Neural crest cell (in vitro differentiated cells): ENCODE data around the gene KRT34. TPM values are rescaled to one million over a fixed set of nuclear protein-coding genes. Genes with fewer than 3 reads are reported as not detected.
"Not testable (repeated sequence)": the region's sequence is repeated elsewhere in the genome, so short reads cannot be mapped to it uniquely, and the experiment has no call there.

ENCODE experiments used
- DNase-seq: peaks from one replicate; pipeline ENCODE4 v3.0.0; 2021; ENCODE audit warnings: low read depth, mixed read lengths, low spot score
- H3K27ac Mint-ChIP-seq: one replicate; pipeline ENCODE4 v1.8.0; 2021; ENCODE audit warnings: mild to moderate bottlenecking, mixed read lengths; ENCODE audit not compliant: unreplicated experiment
- H3K27me3 Mint-ChIP-seq: 2 replicates; pipeline ENCODE4 v1.8.0; 2021; ENCODE audit warnings: low read depth, mild to moderate bottlenecking, mixed read lengths
- H3K36me3 Mint-ChIP-seq: 2 replicates; pipeline ENCODE4 v1.8.0; 2021; ENCODE audit warnings: low read depth, mild to moderate bottlenecking, mixed read lengths
- H3K4me1 Mint-ChIP-seq: 2 replicates; pipeline ENCODE4 v1.8.0; 2021; ENCODE audit warnings: mixed read lengths
- H3K4me3 Mint-ChIP-seq: one replicate; pipeline ENCODE4 v1.8.0; 2021; ENCODE audit warnings: mild to moderate bottlenecking, mixed read lengths
- H3K9me3 Mint-ChIP-seq: 2 replicates; pipeline ENCODE4 v1.8.0; 2021; ENCODE audit warnings: mixed read lengths
- long read RNA-seq: library from polyadenylated mRNA; unstranded; transcript quantifications from one replicate; pipeline ENCODE4 v2.0.0, GENCODE V29; 2020
- total RNA-seq: library from RNA; stranded (reverse); gene quantifications from 2 replicates; pipeline ENCODE4 v1.2.1, GENCODE V29; 2021
- TF ChIP-seq, protein P1 (sequence below): fragments of 200-600 bp; sonication (generic); conservative IDR thresholded peaks from 2 replicates; pipeline ENCODE4 v1.5.0; 2021; ENCODE audit warnings: antibody characterized with exemption, mild to moderate bottlenecking

The KRT34 gene
- not detected in 2 replicates for total RNA-seq
- long read RNA-seq: 0 reads

DNA sequence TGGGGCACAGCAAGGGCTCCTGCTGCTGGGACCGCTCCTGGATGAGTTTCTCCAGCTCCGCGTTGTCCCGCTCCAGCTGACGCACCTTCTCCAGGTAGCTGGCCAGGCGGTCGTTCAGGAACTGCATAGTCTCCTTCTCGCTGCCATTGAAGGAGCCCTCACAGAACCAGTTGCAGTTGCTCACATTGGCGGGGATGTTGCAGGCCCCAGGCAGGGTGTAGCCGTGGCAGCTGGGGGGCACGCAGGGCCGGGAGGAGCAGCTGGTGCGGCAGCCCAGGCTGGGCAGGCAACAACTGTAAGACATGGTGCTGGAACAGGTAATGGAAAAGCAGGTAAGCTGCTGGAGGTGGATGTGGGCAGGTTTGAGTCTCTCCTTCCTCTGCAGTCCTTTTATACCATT lies at the start of gene KRT34:
Gene KRT34 (minus strand): TSS at position 364 of the 400 bp plus-strand sequence. CDS start 60 bp downstream, at position 304.
- not testable (repeated sequence) for H3K36me3 Mint-ChIP-seq, H3K27ac Mint-ChIP-seq, DNase-seq, H3K4me3 Mint-ChIP-seq, H3K9me3 Mint-ChIP-seq, H3K27me3 Mint-ChIP-seq, H3K4me1 Mint-ChIP-seq

DNA sequence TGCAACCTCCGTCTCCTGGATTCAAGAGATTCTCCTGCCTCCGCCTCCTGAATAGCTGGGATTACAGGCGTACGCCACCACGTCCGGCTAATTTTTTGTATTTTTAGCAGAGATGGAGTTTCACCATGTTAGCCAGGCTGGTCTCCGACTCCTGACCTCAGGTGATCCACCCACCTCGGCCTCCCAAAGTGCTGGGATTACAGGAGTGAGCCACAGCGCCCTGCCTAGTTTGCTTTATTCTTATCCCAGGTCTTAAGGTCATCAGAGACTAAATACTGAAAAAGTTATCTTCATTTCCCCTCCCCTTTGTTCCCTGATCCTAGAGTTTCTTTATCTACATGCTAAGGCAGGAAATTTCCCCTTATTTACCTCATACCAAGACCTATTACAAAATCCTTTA lies 48.3 kb upstream of the KRT34 start:
- not testable (repeated sequence) for H3K36me3 Mint-ChIP-seq, DNase-seq, H3K4me3 Mint-ChIP-seq, H3K9me3 Mint-ChIP-seq, H3K27me3 Mint-ChIP-seq
- Mint-ChIP-seq H3K27ac (peak overlapping the region; percentile 36), H3K4me1 (peaks cover 46% of the 10 kb centered on the region)

DNA sequence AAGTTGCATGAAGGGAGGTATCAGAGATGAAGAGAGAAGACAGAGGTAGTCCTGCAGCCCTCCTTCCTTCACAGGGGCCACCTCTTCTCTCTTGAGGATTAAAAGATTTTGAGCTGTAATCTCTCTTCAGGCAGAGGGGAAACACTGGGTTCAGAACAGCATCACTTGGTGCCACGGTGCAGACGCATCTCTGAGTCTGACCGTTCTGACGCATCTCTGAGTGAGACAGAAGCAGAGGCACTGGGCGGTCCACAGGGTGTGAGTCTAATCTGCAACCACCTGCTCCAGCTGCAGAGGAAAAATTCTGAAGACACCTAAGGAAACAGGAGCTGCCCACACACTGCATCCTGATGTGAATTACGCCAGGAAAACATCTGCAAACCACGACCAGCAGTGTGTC lies 47.6 kb upstream of the KRT34 start:
- Mint-ChIP-seq H3K4me1 (peaks cover 50% of the 10 kb centered on the region), H3K36me3 (peaks cover 8% of the 10 kb centered on the region), H3K27ac (no peak overlapping the region)

DNA sequence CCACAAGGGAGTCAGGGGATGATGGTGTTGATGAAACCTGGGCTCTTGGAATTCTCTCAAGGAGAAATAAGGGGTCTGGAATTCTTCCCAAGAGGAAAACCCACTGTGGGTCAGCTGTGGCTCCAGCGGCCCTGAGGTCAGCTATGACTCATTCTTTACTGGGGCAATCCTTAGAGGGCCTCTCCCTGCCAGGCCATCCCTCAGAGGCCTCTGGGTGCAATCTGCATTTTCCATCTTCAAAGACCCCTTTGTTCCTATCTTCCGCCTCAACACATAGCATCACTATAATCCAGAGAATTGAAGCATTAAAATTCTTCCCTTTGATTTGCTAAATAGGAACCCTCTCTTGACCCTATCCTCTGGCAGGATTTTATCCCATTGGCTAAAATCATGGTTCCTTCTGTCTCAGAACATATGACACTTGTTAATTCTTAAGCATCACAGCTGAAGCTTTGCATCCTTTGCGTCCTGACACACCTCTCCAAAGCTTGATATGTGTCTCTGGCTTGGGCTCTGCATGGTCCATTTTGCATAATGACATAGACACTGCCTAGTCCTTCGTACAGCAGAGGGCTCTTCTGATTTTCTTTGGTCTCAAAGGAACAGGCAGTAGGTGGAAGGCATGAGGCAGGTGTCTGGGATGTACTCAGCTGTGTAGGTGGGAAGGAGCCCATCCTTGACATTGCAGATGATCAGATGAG lies 46.6 kb upstream of the KRT34 start:
- TF ChIP-seq, protein P1, sequence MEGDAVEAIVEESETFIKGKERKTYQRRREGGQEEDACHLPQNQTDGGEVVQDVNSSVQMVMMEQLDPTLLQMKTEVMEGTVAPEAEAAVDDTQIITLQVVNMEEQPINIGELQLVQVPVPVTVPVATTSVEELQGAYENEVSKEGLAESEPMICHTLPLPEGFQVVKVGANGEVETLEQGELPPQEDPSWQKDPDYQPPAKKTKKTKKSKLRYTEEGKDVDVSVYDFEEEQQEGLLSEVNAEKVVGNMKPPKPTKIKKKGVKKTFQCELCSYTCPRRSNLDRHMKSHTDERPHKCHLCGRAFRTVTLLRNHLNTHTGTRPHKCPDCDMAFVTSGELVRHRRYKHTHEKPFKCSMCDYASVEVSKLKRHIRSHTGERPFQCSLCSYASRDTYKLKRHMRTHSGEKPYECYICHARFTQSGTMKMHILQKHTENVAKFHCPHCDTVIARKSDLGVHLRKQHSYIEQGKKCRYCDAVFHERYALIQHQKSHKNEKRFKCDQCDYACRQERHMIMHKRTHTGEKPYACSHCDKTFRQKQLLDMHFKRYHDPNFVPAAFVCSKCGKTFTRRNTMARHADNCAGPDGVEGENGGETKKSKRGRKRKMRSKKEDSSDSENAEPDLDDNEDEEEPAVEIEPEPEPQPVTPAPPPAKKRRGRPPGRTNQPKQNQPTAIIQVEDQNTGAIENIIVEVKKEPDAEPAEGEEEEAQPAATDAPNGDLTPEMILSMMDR: no peak
- Mint-ChIP-seq H3K27me3 (no peaks in the 10 kb centered on the region), H3K4me1 (peaks cover 41% of the 10 kb centered on the region), H3K4me3 (peak overlapping the region; percentile 28), H3K9me3 (peaks cover 6% of the 10 kb centered on the region), H3K27ac (no peak overlapping the region), H3K36me3 (peaks cover 8% of the 10 kb centered on the region)
- no peak for DNase-seq

More for the DNA sequence above, 47.6 kb upstream of the KRT34 start:
- no peak overlapping the region for H3K4me3 Mint-ChIP-seq
- TF ChIP-seq, protein P1: no peak
- H3K27me3 Mint-ChIP-seq: no peaks in the 10 kb centered on the region
- no peak for DNase-seq
- H3K9me3 Mint-ChIP-seq: peaks cover 6% of the 10 kb centered on the region

DNA sequence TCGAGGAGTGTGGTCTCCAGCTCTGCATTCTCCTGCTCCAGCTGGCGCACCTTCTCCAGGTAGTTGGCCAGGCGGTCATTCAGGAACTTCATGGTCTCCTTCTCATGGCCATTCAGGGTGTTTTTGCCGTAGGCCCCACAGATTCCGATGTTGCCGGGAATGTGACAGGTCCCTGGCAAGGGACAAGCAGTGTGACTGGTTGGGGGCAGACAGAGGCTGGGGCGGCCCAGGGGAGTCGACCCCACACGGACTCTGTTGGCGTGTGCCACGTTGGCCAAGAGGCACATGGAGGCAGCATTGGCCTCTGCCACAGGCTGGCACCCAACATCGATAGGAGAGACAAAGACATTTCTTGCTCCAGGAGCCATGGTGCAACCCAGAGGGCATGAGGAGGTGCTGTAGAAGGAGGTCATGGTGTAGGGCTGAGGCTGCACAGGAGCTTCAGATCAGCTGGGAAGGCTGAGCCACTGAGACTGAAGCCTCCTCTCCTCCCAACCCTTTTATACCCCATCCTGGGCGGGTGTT lies 42.1 kb upstream of the KRT34 start, which contains the start of gene KRT37:
Gene KRT37 (minus strand): TSS at position 475 of the 525 bp plus-strand sequence. CDS start 62 bp downstream, at position 413.
- Mint-ChIP-seq H3K36me3 (peaks cover 8% of the 10 kb centered on the region), H3K27me3 (no peaks in the 10 kb centered on the region), H3K9me3 (peaks cover 6% of the 10 kb centered on the region), H3K27ac (peak within 1 kb of the TSS; percentile 10), H3K4me3 (no peak within 1 kb of the TSS), H3K4me1 (peaks cover 28% of the 10 kb centered on the region)
- TF ChIP-seq, protein P1: no peak
- no peak for DNase-seq

- not testable (repeated sequence) for H3K4me3 Mint-ChIP-seq, H3K27me3 Mint-ChIP-seq, DNase-seq, H3K27ac Mint-ChIP-seq, H3K36me3 Mint-ChIP-seq, H3K9me3 Mint-ChIP-seq
- H3K4me1 Mint-ChIP-seq: peaks cover 15% of the 10 kb centered on the region
Observed at GRCh38 chr17:41422586-41422985, 40.5 kb upstream of the KRT34 start.

GRCh38 chr17:41421617-41422016 lies 39.5 kb upstream of the KRT34 start:
- DNase-seq: no peak
- peaks cover 16% of the 10 kb centered on the region for H3K4me1 Mint-ChIP-seq
- peaks cover 4% of the 10 kb centered on the region for H3K36me3 Mint-ChIP-seq
- H3K4me3 Mint-ChIP-seq: no peak overlapping the region
- peak overlapping the region; percentile 6 for H3K27ac Mint-ChIP-seq
- no peaks in the 10 kb centered on the region for H3K27me3 Mint-ChIP-seq
- TF ChIP-seq, protein P1: no peak
- H3K9me3 Mint-ChIP-seq: no peaks in the 10 kb centered on the region
